PFSK-1 (cell line): ENCODE data around the gene LHX5.

Experiments used
- FOXP2 ChIP-seq: optimal IDR thresholded peaks from 2 replicates; pipeline ENCODE3; 2011; ENCODE audit warnings: borderline replicate concordance, control low read depth, inconsistent platforms; ENCODE audit not compliant: insufficient read depth; ENCODE audit errors: extremely low read length, extremely low read depth
- POLR2AphosphoS5 ChIP-seq: IDR thresholded peaks from 2 replicates; pipeline ENCODE4 v1.6.1; 2012; ENCODE audit warnings: low read depth, mild to moderate bottlenecking, control low read depth, low read length, moderate library complexity
- SIN3A ChIP-seq: IDR thresholded peaks from 2 replicates; pipeline ENCODE4 v1.6.1; 2012; ENCODE audit warnings: mild to moderate bottlenecking, low read length, moderate library complexity, borderline replicate concordance; ENCODE audit not compliant: insufficient read depth
- TAF1 ChIP-seq: IDR thresholded peaks from 2 replicates; pipeline ENCODE4 v1.6.1; 2012; ENCODE audit warnings: low read length, control low read depth, borderline replicate concordance; ENCODE audit not compliant: insufficient read depth
- TF ChIP-seq, protein P1 (sequence below), 2 experiments: IDR thresholded peaks; 2 replicates each; pipeline versions ENCODE4 v1.6.1 to v1.8.0; 2011 to 2012; ENCODE audit warnings: low read depth in 2 of 2, low read length in 2 of 2, control low read depth in 1 of 2, inconsistent platforms in 1 of 2, mild to moderate bottlenecking in 1 of 2, moderate library complexity in 1 of 2; ENCODE audit not compliant: insufficient read depth in 1 of 2

LHX5 gene

DNA sequence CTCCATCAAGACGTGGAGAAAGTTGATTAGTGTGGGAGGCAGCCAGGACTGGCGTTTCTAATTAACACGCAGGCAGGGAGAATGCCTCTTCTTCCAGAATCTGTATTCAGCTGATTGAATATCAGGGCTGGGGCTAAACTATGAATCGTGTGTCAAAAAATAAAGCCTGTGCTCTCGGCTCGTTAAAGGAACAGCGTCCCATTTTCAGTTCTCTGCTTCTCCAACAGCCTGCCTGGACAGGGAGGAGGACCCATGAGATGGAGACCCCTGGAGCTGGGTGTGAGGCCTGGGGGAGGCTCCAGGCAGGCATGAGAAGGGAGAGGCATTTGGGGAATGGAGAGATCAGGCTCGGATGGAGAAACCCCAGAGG lies 28.6 kb upstream of the LHX5 start:
- TF ChIP-seq, protein P1, sequence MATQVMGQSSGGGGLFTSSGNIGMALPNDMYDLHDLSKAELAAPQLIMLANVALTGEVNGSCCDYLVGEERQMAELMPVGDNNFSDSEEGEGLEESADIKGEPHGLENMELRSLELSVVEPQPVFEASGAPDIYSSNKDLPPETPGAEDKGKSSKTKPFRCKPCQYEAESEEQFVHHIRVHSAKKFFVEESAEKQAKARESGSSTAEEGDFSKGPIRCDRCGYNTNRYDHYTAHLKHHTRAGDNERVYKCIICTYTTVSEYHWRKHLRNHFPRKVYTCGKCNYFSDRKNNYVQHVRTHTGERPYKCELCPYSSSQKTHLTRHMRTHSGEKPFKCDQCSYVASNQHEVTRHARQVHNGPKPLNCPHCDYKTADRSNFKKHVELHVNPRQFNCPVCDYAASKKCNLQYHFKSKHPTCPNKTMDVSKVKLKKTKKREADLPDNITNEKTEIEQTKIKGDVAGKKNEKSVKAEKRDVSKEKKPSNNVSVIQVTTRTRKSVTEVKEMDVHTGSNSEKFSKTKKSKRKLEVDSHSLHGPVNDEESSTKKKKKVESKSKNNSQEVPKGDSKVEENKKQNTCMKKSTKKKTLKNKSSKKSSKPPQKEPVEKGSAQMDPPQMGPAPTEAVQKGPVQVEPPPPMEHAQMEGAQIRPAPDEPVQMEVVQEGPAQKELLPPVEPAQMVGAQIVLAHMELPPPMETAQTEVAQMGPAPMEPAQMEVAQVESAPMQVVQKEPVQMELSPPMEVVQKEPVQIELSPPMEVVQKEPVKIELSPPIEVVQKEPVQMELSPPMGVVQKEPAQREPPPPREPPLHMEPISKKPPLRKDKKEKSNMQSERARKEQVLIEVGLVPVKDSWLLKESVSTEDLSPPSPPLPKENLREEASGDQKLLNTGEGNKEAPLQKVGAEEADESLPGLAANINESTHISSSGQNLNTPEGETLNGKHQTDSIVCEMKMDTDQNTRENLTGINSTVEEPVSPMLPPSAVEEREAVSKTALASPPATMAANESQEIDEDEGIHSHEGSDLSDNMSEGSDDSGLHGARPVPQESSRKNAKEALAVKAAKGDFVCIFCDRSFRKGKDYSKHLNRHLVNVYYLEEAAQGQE (IDR thresholded peaks at IDR 0.05; ENCODE audit: insufficient read depth in 1 of 2, low read depth in 2 of 2, low read length in 2 of 2), result no peak
- no peak for TF ChIP-seq TAF1
- no peak for TF ChIP-seq SIN3A
- TF ChIP-seq FOXP2, result no peak
- TF ChIP-seq POLR2AphosphoS5, result no peak

DNA sequence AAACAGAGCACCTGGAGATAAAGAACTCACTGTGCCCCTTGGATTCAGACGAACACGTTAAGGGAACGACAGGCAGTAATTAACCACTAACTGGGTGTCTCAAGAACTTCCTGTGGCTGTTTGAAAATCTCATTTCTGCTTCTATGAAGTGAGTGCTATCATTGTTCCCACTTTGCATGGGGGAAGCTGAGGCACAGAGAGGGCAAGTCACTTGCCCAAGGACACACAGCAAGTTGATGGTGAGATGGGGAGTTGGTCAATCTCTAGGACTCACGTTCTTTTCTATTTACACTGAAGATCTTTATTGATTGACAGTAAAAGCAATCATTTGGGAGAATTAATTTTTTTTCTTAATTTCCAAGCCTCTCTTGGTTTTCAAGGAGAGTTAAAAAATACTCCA lies 26.8 kb upstream of the LHX5 start:
- no peak for TF ChIP-seq SIN3A
- TF ChIP-seq POLR2AphosphoS5, result no peak
- no peak for TF ChIP-seq FOXP2
- TF ChIP-seq, protein P1 (IDR thresholded peaks at IDR 0.05; ENCODE audit: insufficient read depth in 1 of 2, low read depth in 2 of 2, low read length in 2 of 2), result no peak
- TF ChIP-seq TAF1, result no peak

DNA sequence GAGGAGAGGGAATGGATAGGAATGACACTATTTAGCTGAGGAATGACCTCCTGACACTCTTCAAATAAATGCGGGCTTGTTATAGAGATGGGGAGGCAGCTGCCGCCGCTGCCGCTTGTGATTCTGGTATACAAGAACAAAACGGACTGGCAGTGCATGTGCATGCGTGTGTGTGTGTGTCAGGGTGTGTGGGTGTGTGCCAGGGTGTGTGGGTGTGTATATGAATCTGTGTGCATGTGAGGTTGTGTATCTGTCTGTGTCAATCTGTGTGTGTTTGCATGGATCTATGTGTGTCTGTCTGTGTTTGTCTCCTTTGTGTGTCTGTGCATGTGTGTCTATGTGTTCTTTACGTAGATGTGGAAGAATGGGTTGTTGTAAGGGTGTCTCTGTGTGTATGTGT lies 26.0 kb upstream of the LHX5 start:
- TF ChIP-seq, protein P1 (IDR thresholded peaks at IDR 0.05; ENCODE audit: insufficient read depth in 1 of 2, low read depth in 2 of 2, low read length in 2 of 2), result no peak
- TF ChIP-seq FOXP2, result no peak
- TF ChIP-seq POLR2AphosphoS5, result no peak
- no peak for TF ChIP-seq TAF1
- no peak for TF ChIP-seq SIN3A

DNA sequence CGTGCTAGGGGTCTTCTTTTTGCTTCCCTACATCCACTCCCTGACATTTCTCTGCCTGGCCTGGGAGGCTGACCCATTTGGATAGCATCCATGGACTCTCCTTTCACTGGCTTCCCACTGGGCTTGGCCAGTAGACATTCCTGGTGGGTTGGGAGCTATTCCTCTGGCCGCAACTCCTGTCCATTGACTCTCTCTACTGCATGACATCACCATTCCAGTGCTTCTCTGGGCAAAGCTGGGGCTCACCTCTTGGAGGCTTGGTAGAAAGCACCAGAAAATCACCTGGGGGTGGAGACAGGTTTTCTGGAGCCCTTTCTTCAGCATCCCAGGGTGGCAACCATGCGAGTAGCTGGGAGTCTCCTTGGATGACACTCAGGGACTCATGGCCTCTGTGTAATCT lies 16.7 kb upstream of the LHX5 start:
- TF ChIP-seq, protein P1 (IDR thresholded peaks at IDR 0.05; ENCODE audit: insufficient read depth in 1 of 2, low read depth in 2 of 2, low read length in 2 of 2), result no peak
- TF ChIP-seq SIN3A, result no peak
- TF ChIP-seq POLR2AphosphoS5, result no peak
- TF ChIP-seq FOXP2, result no peak
- no peak for TF ChIP-seq TAF1

DNA sequence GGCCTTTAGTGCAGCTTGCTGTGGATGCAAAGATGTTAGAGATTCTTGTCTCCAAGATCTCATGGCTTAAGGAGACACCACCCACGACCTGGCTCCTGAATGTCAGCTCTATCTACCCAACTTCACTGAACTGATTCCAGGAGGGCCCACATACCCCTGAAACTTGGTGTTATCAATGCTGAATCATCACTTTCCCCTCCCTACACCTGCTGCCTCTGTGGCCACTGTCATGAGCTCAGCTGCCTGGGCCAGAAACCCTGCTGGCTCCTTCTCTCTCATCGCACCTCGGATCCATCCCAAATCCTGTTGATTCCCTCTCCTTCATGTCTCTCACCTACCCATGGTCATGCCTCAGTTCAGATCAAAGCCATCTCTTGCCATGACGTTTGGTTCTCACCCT lies 15.1 kb upstream of the LHX5 start:
- no peak for TF ChIP-seq FOXP2

DNA sequence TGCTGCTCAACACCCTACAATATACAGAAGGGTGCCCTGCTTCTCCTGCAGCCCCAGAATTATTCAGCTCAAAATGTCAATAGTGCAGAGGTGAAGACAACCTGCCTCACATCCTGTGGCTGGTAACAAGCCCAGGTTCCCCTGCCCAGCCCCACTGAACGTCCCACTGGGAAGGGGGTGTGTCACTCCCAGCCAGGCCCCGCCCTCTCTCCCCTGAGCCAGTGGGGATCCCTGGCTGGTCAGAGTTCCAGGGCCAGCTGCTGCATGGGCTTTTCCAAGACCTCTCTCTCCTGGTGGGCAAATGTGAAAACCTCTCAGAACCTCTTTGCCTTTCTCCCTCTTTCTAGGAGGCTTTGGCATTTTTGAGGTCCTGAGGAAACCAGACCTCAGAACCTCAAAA lies 13.7 kb upstream of the LHX5 start:
- TF ChIP-seq SIN3A, result no peak
- TF ChIP-seq FOXP2, result no peak
- TF ChIP-seq TAF1, result no peak
- TF ChIP-seq, protein P1 (IDR thresholded peaks at IDR 0.05; ENCODE audit: insufficient read depth in 1 of 2, low read depth in 2 of 2, low read length in 2 of 2), result no peak
- TF ChIP-seq POLR2AphosphoS5, result no peak
